ENCODE data around the gene C22orf23.
"Not testable (repeated sequence)": the region's sequence is repeated elsewhere in the genome, so short reads cannot be mapped to it uniquely, and the experiment has no call there.

C22orf23 gene

GRCh38 chr22:37954686-37955085, 1.3 kb upstream of the C22orf23 start:
- no peak for DNase-seq (ENCODE audit: low spot score)

- DNase-seq (ENCODE audit: low spot score): peak; percentile 25
Observed at GRCh38 chr22:37953062-37953436, 352 bp downstream of the C22orf23 start.

GRCh38 chr22:37952629-37953028, 772 bp downstream of the C22orf23 start:
- DNase-seq (ENCODE audit: low spot score): not testable (repeated sequence)

- peak; percentile 20 for DNase-seq (ENCODE audit: low spot score)
Observed at GRCh38 chr22:37951305-37951704, 2.1 kb downstream of the C22orf23 start.

- DNase-seq (ENCODE audit: low spot score): not testable (repeated sequence)
Observed at GRCh38 chr22:37947142-37947795, 6.1 kb downstream of the C22orf23 start.

GRCh38 chr22:37944423-37944822, 9.0 kb downstream of the C22orf23 start:
- not testable (repeated sequence) for DNase-seq (ENCODE audit: low spot score)

GRCh38 chr22:37943825-37944198, 9.6 kb downstream of the C22orf23 start:
- no peak for DNase-seq (ENCODE audit: low spot score)

GRCh38 chr22:37943136-37943824, 10.1 kb downstream of the C22orf23 start:
- DNase-seq (ENCODE audit: low spot score): no peak

GRCh38 chr22:37942133-37942532, 11.3 kb downstream of the C22orf23 start:
- DNase-seq (ENCODE audit: low spot score): no peak

GRCh38 chr22:37940698-37941376, 12.6 kb downstream of the C22orf23 start:
- no peak for DNase-seq (ENCODE audit: low spot score)

- peak; percentile 87 for DNase-seq (ENCODE audit: low spot score)
Observed at GRCh38 chr22:37933711-37934376, 19.6 kb downstream of the C22orf23 start.

- no peak for DNase-seq (ENCODE audit: low spot score)
Observed at GRCh38 chr22:37932821-37933578, 20.4 kb downstream of the C22orf23 start.

GRCh38 chr22:37932401-37932800, 21.0 kb downstream of the C22orf23 start:
- DNase-seq (ENCODE audit: low spot score): no peak

GRCh38 chr22:37931893-37932389, 21.5 kb downstream of the C22orf23 start:
- DNase-seq (ENCODE audit: low spot score): no peak

- no peak for DNase-seq (ENCODE audit: low spot score)
Observed at GRCh38 chr22:37930952-37931440, 22.4 kb downstream of the C22orf23 start.

- DNase-seq (ENCODE audit: low spot score): no peak
Observed at GRCh38 chr22:37930270-37930951, 23.0 kb downstream of the C22orf23 start.

GRCh38 chr22:37929390-37929789, 24.0 kb downstream of the C22orf23 start:
- no peak for DNase-seq (ENCODE audit: low spot score)

- DNase-seq (ENCODE audit: low spot score): no peak
Observed at GRCh38 chr22:37927637-37927936, 25.8 kb downstream of the C22orf23 start.

- no peak for DNase-seq (ENCODE audit: low spot score)
Observed at GRCh38 chr22:37926771-37927636, 26.4 kb downstream of the C22orf23 start.

- DNase-seq (ENCODE audit: low spot score): no peak
Observed at GRCh38 chr22:37926358-37926757, 27.0 kb downstream of the C22orf23 start.
